Duodenal mucosa (tissue), 2 donors: ENCODE data around the gene OR51A7.

Experiments used
- H3K27ac ChIP-seq: one replicate; pipeline ENCODE4 v1.7.0; 2013; ENCODE audit warnings: low read depth, low read length
- H3K27me3 ChIP-seq, 2 donors: one replicate each; pipeline ENCODE4 v1.7.0; 2013; ENCODE audit warnings: low read length in 2 of 2, control low read depth in 1 of 2; ENCODE audit not compliant: insufficient read depth in 2 of 2, control insufficient read depth in 1 of 2
- H3K36me3 ChIP-seq, 2 donors: one replicate each; pipeline ENCODE4 v1.7.0; 2013; ENCODE audit warnings: low read length in 2 of 2, control low read depth in 1 of 2; ENCODE audit not compliant: insufficient read depth in 2 of 2, control insufficient read depth in 1 of 2
- H3K4me1 ChIP-seq, 2 donors: one replicate each; pipeline ENCODE4 v1.7.0; 2013; ENCODE audit warnings: low read length in 2 of 2, control low read depth in 1 of 2; ENCODE audit not compliant: insufficient read depth in 2 of 2, control insufficient read depth in 1 of 2
- H3K4me3 ChIP-seq, 2 donors: one replicate each; pipeline ENCODE4 v1.7.0; 2013; ENCODE audit warnings: low read length in 2 of 2, low read depth in 1 of 2
- H3K9ac ChIP-seq, 2 donors: one replicate each; pipeline ENCODE4 v1.7.0; 2013; ENCODE audit warnings: low read length in 2 of 2, low read depth in 1 of 2
- H3K9me3 ChIP-seq, 2 donors: one replicate each; pipeline ENCODE4 v1.7.0; 2013; ENCODE audit warnings: low read length in 2 of 2, control low read depth in 1 of 2; ENCODE audit not compliant: control insufficient read depth in 1 of 2

Gene OR51A7

GRCh38 chr11:4887591-4887990, 16.0 kb upstream of the OR51A7 start:
- Histone ChIP-seq H3K36me3 (no peaks in the 10 kb centered on the region), H3K27ac (no peak overlapping the region), H3K4me1 (no peaks in the 10 kb centered on the region), H3K27me3 (no peaks in the 10 kb centered on the region), H3K4me3 (no peak overlapping the region), H3K9me3 (no peaks in the 10 kb centered on the region), H3K9ac (no peak overlapping the region)

DNA sequence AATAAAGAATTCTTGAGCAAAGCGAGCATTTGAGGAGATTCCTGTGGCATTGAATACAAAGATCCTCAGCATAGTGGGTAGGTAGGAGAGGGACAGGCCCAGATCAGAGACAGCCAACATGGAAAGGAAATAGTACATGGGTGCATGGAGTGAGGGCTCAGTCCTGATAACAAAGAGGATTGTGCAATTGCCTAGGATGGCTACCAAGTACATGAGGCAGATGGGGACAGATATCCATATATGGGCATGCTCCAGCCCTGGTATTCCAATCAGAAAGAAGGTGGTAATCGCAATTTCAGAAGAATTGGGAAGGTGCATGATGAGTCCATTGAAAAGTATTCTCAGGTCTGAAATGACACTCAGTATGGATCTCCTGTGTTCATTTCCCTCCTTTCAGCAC, 13.3 kb upstream of the OR51A7 start:
- Histone ChIP-seq H3K27me3 (no peaks in the 10 kb centered on the region), H3K36me3 (no peaks in the 10 kb centered on the region), H3K9ac (no peak overlapping the region), H3K9me3 (no peaks in the 10 kb centered on the region), H3K27ac (no peak overlapping the region), H3K4me3 (no peak overlapping the region), H3K4me1 (no peaks in the 10 kb centered on the region)

DNA sequence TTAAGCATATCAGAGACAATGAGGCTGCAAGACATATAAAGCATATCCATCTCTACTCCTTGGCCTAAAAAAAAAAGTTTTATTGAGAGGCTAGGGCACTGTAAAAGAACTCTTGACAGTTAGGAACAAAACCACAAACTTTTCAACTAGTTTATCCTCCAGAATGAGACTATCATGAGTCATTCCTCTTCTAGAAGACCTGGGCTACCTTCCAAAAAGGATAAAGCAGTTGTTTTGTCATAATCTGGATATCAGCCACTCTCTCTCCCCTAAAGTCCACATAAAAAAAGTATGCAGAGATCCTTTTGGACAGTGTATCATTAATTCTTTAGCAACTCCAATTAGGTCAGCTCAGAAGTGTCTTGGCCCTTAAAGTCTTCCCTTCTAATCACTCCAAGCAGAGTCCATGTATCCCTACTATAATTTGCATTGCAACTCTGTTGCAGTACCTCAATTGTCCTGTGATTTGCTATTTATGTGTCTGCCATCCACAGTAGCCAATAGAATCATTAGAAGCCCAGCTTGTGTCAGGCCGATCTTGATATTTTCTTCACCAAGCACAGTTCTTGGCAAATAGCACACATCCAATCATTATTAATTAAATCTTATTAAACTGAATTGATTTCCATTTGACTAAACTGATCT, 11.5 kb upstream of the OR51A7 start:
- H3K36me3 ChIP-seq = no peaks in the 10 kb centered on the region
- H3K4me3 ChIP-seq = no peak overlapping the region
- H3K9ac ChIP-seq = no peak overlapping the region
- no peaks in the 10 kb centered on the region for H3K4me1 ChIP-seq
- no peaks in the 10 kb centered on the region for H3K9me3 ChIP-seq
- H3K27me3 ChIP-seq = no peaks in the 10 kb centered on the region
- H3K27ac ChIP-seq = no peak overlapping the region

DNA sequence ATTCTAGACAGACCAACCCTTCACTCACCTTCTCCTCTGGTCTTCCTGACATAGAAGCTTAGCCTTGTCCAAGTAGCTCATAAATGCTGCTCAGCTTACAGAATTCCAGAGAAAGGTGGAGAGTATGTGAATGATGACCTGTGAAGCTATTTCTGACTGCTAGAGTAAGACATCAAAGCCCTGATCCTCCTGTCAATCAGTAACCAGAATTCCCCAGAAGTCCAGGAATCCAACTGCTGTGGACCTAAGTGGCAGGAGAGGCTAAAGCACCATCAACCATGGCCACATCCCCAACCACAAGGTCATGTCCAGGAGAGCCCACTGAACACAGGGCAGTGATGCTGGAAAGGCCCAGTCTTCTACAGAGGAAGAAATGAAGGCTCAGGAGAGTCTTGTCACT, 13.0 kb downstream of the OR51A7 start:
- H3K27ac ChIP-seq = no peak overlapping the region
- H3K27me3 ChIP-seq = no peaks in the 10 kb centered on the region
- H3K9me3 ChIP-seq = no peaks in the 10 kb centered on the region
- H3K4me1 ChIP-seq = no peaks in the 10 kb centered on the region
- no peak overlapping the region for H3K9ac ChIP-seq
- no peaks in the 10 kb centered on the region for H3K36me3 ChIP-seq
- no peak overlapping the region for H3K4me3 ChIP-seq

GRCh38 chr11:4919250-4919649, 15.7 kb downstream of the OR51A7 start, which contains the start of gene OR51G2:
OR51G2 (minus strand) TSS chr11:4919350; CDS start chr11:4915663, 3,687 bp downstream.
- Histone ChIP-seq H3K4me3 (no peak within 1 kb of the TSS), H3K4me1 (no peaks in the 10 kb centered on the region)

GRCh38 chr11:4921796-4922195, 18.2 kb downstream of the OR51A7 start:
- Histone ChIP-seq H3K27me3 (no peaks in the 10 kb centered on the region), H3K27ac (no peak overlapping the region), H3K4me1 (no peaks in the 10 kb centered on the region), H3K4me3 (no peak overlapping the region), H3K9ac (no peak overlapping the region), H3K9me3 (no peaks in the 10 kb centered on the region), H3K36me3 (no peaks in the 10 kb centered on the region)

More at GRCh38 chr11:4919250-4919649, 15.7 kb downstream of the OR51A7 start, which contains the start of gene OR51G2:
- no peaks in the 10 kb centered on the region for H3K27me3 ChIP-seq
- no peaks in the 10 kb centered on the region for H3K9me3 ChIP-seq
- H3K9ac ChIP-seq = no peak within 1 kb of the TSS
- no peaks in the 10 kb centered on the region for H3K36me3 ChIP-seq
- H3K27ac ChIP-seq = no peak within 1 kb of the TSS

- Histone ChIP-seq H3K4me1 (no peaks in the 10 kb centered on the region), H3K27me3 (no peaks in the 10 kb centered on the region), H3K27ac (no peak overlapping the region), H3K36me3 (no peaks in the 10 kb centered on the region), H3K9ac (no peak overlapping the region), H3K4me3 (no peak overlapping the region), H3K9me3 (no peaks in the 10 kb centered on the region)
Observed at GRCh38 chr11:4922304-4922703, 18.7 kb downstream of the OR51A7 start.

GRCh38 chr11:4924239-4924638, 20.7 kb downstream of the OR51A7 start, which contains the start of gene OR51G1:
OR51G1 (minus strand) TSS chr11:4924339; CDS start chr11:4924339, 0 bp downstream.
- H3K36me3 ChIP-seq = no peaks in the 10 kb centered on the region

DNA sequence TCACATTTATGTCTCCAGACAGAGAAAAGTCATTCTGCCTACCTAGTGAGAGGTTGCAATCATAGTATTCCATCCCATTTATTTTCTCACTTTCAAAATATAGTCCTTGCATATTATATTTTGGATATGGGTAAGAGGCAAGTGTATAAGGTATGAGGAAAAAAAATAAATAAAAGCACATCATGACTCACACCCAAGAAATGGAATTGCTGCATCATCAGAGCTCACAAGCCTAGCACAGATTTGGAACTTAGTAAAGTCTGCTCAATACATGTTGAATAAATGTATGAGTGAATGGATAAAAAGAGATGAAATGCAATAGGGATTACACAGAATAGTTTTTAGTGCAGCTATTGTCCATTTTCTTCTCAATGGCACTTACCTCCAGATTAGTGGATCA, 23.0 kb downstream of the OR51A7 start:
- no peaks in the 10 kb centered on the region for H3K36me3 ChIP-seq
- no peaks in the 10 kb centered on the region for H3K27me3 ChIP-seq
- H3K27ac ChIP-seq = no peak overlapping the region
- H3K4me1 ChIP-seq = no peaks in the 10 kb centered on the region
- no peaks in the 10 kb centered on the region for H3K9me3 ChIP-seq
- H3K9ac ChIP-seq = no peak overlapping the region
- no peak overlapping the region for H3K4me3 ChIP-seq

More at GRCh38 chr11:4924239-4924638, 20.7 kb downstream of the OR51A7 start, which contains the start of gene OR51G1:
- Histone ChIP-seq H3K4me1 (no peaks in the 10 kb centered on the region), H3K27me3 (no peaks in the 10 kb centered on the region), H3K4me3 (no peak within 1 kb of the TSS), H3K9me3 (no peaks in the 10 kb centered on the region), H3K9ac (no peak within 1 kb of the TSS), H3K27ac (no peak within 1 kb of the TSS)

DNA sequence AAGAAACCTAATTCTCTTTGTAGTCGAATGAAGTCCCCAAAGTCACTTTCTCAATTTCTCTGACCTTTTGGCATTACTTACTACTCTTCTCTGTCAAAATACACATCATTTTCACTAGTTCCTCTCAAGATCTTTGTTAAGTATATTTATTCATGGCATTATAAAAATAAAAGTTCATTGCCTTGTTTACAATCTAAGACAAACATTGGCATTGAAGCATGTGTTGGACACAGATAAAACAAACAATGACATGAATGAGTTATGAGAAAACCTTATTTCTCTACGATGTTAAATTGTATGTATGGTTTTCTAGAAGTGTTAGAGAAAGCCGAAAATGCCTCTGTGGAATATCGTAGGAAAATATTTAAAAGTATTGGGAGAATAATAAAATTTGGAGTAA, 29.2 kb downstream of the OR51A7 start:
- Histone ChIP-seq H3K27ac (no peak overlapping the region), H3K9ac (no peak overlapping the region), H3K36me3 (no peaks in the 10 kb centered on the region), H3K4me3 (no peak overlapping the region), H3K27me3 (no peaks in the 10 kb centered on the region), H3K4me1 (no peaks in the 10 kb centered on the region), H3K9me3 (no peaks in the 10 kb centered on the region)
